A549 (cell line): ENCODE data around the gene APP. TPM values are rescaled to one million over a fixed set of nuclear protein-coding genes. Genes with fewer than 3 reads are reported as not detected.

Experiments
- ATAC-seq, 2 experiments: fragments of 200-7000 bp in 1 of 2; fragments of >200 bp in 1 of 2; cut with Nextera tagmentation in 1 of 2; cut with Tn5 transposase in 1 of 2; 3 replicates each; pipeline versions ENCODE4 v1.8.0 to v1.9.1; 2018 to 2020; ENCODE audit warnings: mild to moderate bottlenecking in 1 of 2, moderate library complexity in 1 of 2
- CTCF ChIA-PET: fragments of 300-600 bp; sonication (Branson Sonifier 250); formaldehyde crosslinking; extraction: SDS; loops from one replicate; lab custom pipeline; 2021; ENCODE audit warnings: antibody characterized with exemption, inconsistent platforms; lab: Yijun Ruan, JAX
- POLR2A ChIA-PET: fragments of 350-600 bp; formaldehyde crosslinking; extraction: SDS; loops from one replicate; lab custom pipeline; 2021; ENCODE audit warnings: antibody characterized with exemption, inconsistent platforms; lab: Yijun Ruan, JAX
- DNase-seq, 2 experiments: peaks; one replicate each; pipeline versions ENCODE4 v3.0.0 to v3.0.0-alpha.2; 2011 to 2016; ENCODE audit warnings: low read depth in 1 of 2, low spot score in 1 of 2
- FAIRE-seq: peaks from 2 replicates; lab custom pipeline; 2011; peaks lifted over from hg19 to GRCh38; lab: Jason Lieb, UNC
- H3K27ac ChIP-seq, 2 experiments: fragments of >200 bp; sonication (Bioruptor Twin); formaldehyde crosslinking; 3 replicates each; pipeline ENCODE4 v1.5.1; 2016 to 2017
- H3K4me1 ChIP-seq: fragments of >200 bp; sonication (Bioruptor Twin); formaldehyde crosslinking; 3 replicates; pipeline ENCODE4 v1.6.1; 2016
- H3K4me2 ChIP-seq: fragments of >200 bp; sonication (Bioruptor Twin); formaldehyde crosslinking; 3 replicates; pipeline ENCODE4 v1.6.1; 2016
- H3K4me3 ChIP-seq: fragments of >200 bp; sonication (Bioruptor Twin); formaldehyde crosslinking; 3 replicates; pipeline ENCODE4 v1.5.1; 2016
- H3K9me3 ChIP-seq: fragments of >200 bp; sonication (Bioruptor Twin); formaldehyde crosslinking; 3 replicates; pipeline ENCODE4 v1.6.1; 2016
- ATOH8 ChIP-seq: fragments of 250-450 bp; sonication (Bioruptor Pico); IDR thresholded peaks from 2 replicates; pipeline ENCODE4 v1.5.0; 2020; ENCODE audit warnings: low read depth, mild to moderate bottlenecking, moderate library complexity
- BCL3 ChIP-seq: fragments of >200 bp; sonication (Bioruptor Twin); formaldehyde crosslinking; IDR thresholded peaks from 3 replicates; pipeline ENCODE4 v1.6.1; 2016
- BHLHE40 ChIP-seq: IDR thresholded peaks from 2 replicates; pipeline ENCODE4 v1.6.1; 2012; ENCODE audit warnings: low read depth, low read length, inconsistent platforms
- CBX2 ChIP-seq: fragments of 200-600 bp; sonication (generic); IDR thresholded peaks from 2 replicates; pipeline ENCODE4 v1.6.1; 2016; ENCODE audit warnings: low read depth, mild to moderate bottlenecking, borderline replicate concordance
- CHD2 ChIP-seq: fragments of 150-350 bp; IDR thresholded peaks from 2 replicates; pipeline ENCODE4 v1.6.1; 2014; ENCODE audit warnings: low read length; ENCODE audit not compliant: partially characterized antibody
- CHD4 ChIP-seq: fragments of 200-600 bp; sonication (generic); IDR thresholded peaks from 2 replicates; pipeline ENCODE4 v1.6.1; 2016; ENCODE audit warnings: antibody characterized with exemption, mild to moderate bottlenecking, borderline replicate concordance
- E2F6 ChIP-seq: IDR thresholded peaks from 2 replicates; pipeline ENCODE4 v1.6.1; 2012; ENCODE audit warnings: low read depth, borderline replicate concordance
- EHF ChIP-seq: fragments of 250-450 bp; sonication (Bioruptor Pico); IDR thresholded peaks from 2 replicates; pipeline ENCODE4 v1.5.0; 2020; ENCODE audit warnings: mild to moderate bottlenecking
- ESRRA ChIP-seq: fragments of 150-350 bp; IDR thresholded peaks from 2 replicates; pipeline ENCODE4 v1.6.1; 2014; ENCODE audit warnings: mild to moderate bottlenecking, low read length, borderline replicate concordance
- FOSB ChIP-seq: fragments of 250-450 bp; sonication (Bioruptor Pico); IDR thresholded peaks from 2 replicates; pipeline ENCODE4 v1.5.0; 2020; ENCODE audit warnings: mild to moderate bottlenecking, moderate library complexity
- GATA3 ChIP-seq: IDR thresholded peaks from 2 replicates; pipeline ENCODE4 v1.6.1; 2012; ENCODE audit warnings: borderline replicate concordance
- HDAC2 ChIP-seq: fragments of 200-600 bp; sonication (generic); IDR thresholded peaks from 2 replicates; pipeline ENCODE4 v1.6.1; 2016
- JUN ChIP-seq, 2 experiments: fragments of >200 bp; sonication (Bioruptor Twin); formaldehyde crosslinking; IDR thresholded peaks; 2 replicates in 1 of 2; 3 replicates in 1 of 2; pipeline ENCODE4 v1.6.1; 2016 to 2017
- JUNB ChIP-seq: fragments of >200 bp; sonication (Bioruptor Twin); formaldehyde crosslinking; IDR thresholded peaks from 2 replicates; pipeline ENCODE4 v1.6.1; 2016
- KDM1A ChIP-seq: fragments of 200-600 bp; sonication (generic); IDR thresholded peaks from 2 replicates; pipeline ENCODE4 v1.6.1; 2016; ENCODE audit warnings: low read depth, mild to moderate bottlenecking
- MAFK ChIP-seq: fragments of 450-650 bp; IDR thresholded peaks from 2 replicates; pipeline ENCODE4 v1.6.1; 2014; ENCODE audit not compliant: partially characterized antibody
- MAZ ChIP-seq: fragments of 150-350 bp; IDR thresholded peaks from 2 replicates; pipeline ENCODE4 v1.6.1; 2014; ENCODE audit warnings: antibody characterized with exemption, low read depth, low read length, borderline replicate concordance
- NFE2L2 ChIP-seq: fragments of 150-350 bp; conservative IDR thresholded peaks from 2 replicates; pipeline ENCODE4 v1.6.1; 2014; ENCODE audit warnings: low read length
- NPAS2 ChIP-seq: fragments of 250-450 bp; sonication (Bioruptor Pico); IDR thresholded peaks from 2 replicates; pipeline ENCODE4 v1.8.0; 2022; ENCODE audit warnings: mild to moderate bottlenecking, moderate library complexity, borderline replicate concordance
- PBX3 ChIP-seq: IDR thresholded peaks from 2 replicates; pipeline ENCODE4 v1.6.1; 2012
- PHF8 ChIP-seq: fragments of 200-600 bp; sonication (generic); IDR thresholded peaks from 2 replicates; pipeline ENCODE4 v1.6.1; 2016; ENCODE audit warnings: low read depth, mild to moderate bottlenecking, antibody characterized with exemption, moderate library complexity, borderline replicate concordance
- POLR2A ChIP-seq: IDR thresholded peaks from 2 replicates; pipeline ENCODE4 v1.6.1; 2012; ENCODE audit warnings: mild to moderate bottlenecking, low read length
- RAD21 ChIP-seq, 2 experiments: fragments of >200 bp in 1 of 2; sonication (Bioruptor Twin) in 1 of 2; formaldehyde crosslinking in 1 of 2; IDR thresholded peaks in 1 of 2; conservative IDR thresholded peaks in 1 of 2; 2 replicates in 1 of 2; 3 replicates in 1 of 2; pipeline ENCODE4 v1.6.1; 2012 to 2018; ENCODE audit warnings: inconsistent platforms in 1 of 2
- RARB ChIP-seq: fragments of 250-450 bp; sonication (Bioruptor Pico); IDR thresholded peaks from 2 replicates; pipeline ENCODE4 v1.8.0; 2021; ENCODE audit warnings: mild to moderate bottlenecking, moderate library complexity
- RFX5 ChIP-seq: fragments of 450-650 bp; IDR thresholded peaks from 2 replicates; pipeline ENCODE4 v1.7.1; 2014; ENCODE audit warnings: antibody characterized with exemption, mild to moderate bottlenecking, moderate library complexity
- RNF2 ChIP-seq: fragments of 200-600 bp; sonication (generic); IDR thresholded peaks from 2 replicates; pipeline ENCODE4 v1.6.1; 2016; ENCODE audit warnings: low read depth, mild to moderate bottlenecking, antibody characterized with exemption, moderate library complexity, borderline replicate concordance
- TP53 ChIP-seq: fragments of 250-450 bp; sonication (Bioruptor Pico); IDR thresholded peaks from 2 replicates; pipeline ENCODE4 v1.5.0; 2021; ENCODE audit warnings: mild to moderate bottlenecking, moderate library complexity
- ZC3H11A ChIP-seq: fragments of 450-650 bp; IDR thresholded peaks from 2 replicates; pipeline ENCODE4 v1.6.1; 2014; ENCODE audit warnings: antibody characterized with exemption, mild to moderate bottlenecking
- WGBS: methylation state at CpG from one replicate; pipeline ENCODE4 v1.1.6; 2017; ENCODE audit errors: missing lambda C conversion rate; 5-methylcytosine and 5-hydroxymethylcytosine counted together
- polyA plus RNA-seq, 4 experiments: library from polyadenylated mRNA; depleted of rRNA in 3 of 4; stranded (reverse); fragments of >200 nt; fragmentation: RNase III in 1 of 4; extraction: RNeasy Plus Mini Kit Qiagen cat#74134 plus additional on column Dnase treatment in 1 of 4; gene quantifications; 2 replicates in 3 of 4; 3 replicates in 1 of 4; pipeline ENCODE4 v1.2.3, GENCODE V29; 2011 to 2017

The APP gene
- polyA plus RNA-seq, 2 of the 4 experiments (the other 2 are of a cell fraction) = 540 to 565 TPM

- POLR2A ChIA-PET = no interaction called here
- no peak for FAIRE-seq
- no peaks in the 10 kb centered on the region for H3K4me1 ChIP-seq
- no peak for DNase-seq
- no peaks in the 10 kb centered on the region for H3K9me3 ChIP-seq
- no peak overlapping the region for H3K27ac ChIP-seq
- H3K4me2 ChIP-seq = no peak overlapping the region
- TF ChIP-seq RNF2 (no peak), PBX3 (no peak), JUN (IDR thresholded peaks at IDR 0.05) (no peak)
- ATAC-seq = no peak
- CTCF ChIA-PET = interaction anchor here (2.1 kb wide), 1 partner anchor 8 kb away, joined by 8 read pairs; no protein-coding TSS in a partner anchor
- no peak overlapping the region for H3K4me3 ChIP-seq
- WGBS = 74% methylated on average over 9 of the region's 9 CpGs
These were observed 282.8 kb downstream of the APP start for GRCh38 chr21:25887646-25888306.

GRCh38 chr21:25887166-25887565, 283.4 kb downstream of the APP start:
- ATAC-seq (peak in 1 of 2 experiments; percentile 57; a peak in 3 of 6 replicates), DNase-seq (peak in 1 of 2 experiments; percentile 15), FAIRE-seq (no peak)
- no peak overlapping the region for H3K4me3 ChIP-seq
- 92% methylated on average over 4 of the region's 4 CpGs for WGBS
- no peaks in the 10 kb centered on the region for H3K9me3 ChIP-seq
- no peak overlapping the region for H3K27ac ChIP-seq
- no peaks in the 10 kb centered on the region for H3K4me1 ChIP-seq
- ChIA-PET POLR2A (no interaction called here), CTCF (interaction anchor here (2.1 kb wide), 1 partner anchor 9 kb away, joined by 8 read pairs; no protein-coding TSS in a partner anchor)
- TF ChIP-seq ATOH8 (CRISPR knock-in tag) (no peak), NPAS2 (no peak), TP53 (CRISPR knock-in tag) (no peak), HDAC2 (no peak), ZC3H11A (no peak), NFE2L2 (no peak), BCL3 (no peak), CBX2 (no peak), PBX3 (no peak), JUNB (no peak), MAFK (no peak), GATA3 (no peak)
- no peak overlapping the region for H3K4me2 ChIP-seq

GRCh38 chr21:25885880-25886279, 284.7 kb downstream of the APP start:
- 74% methylated on average over 7 of the region's 7 CpGs for WGBS
- Histone ChIP-seq H3K4me1 (no peaks in the 10 kb centered on the region), H3K9me3 (no peaks in the 10 kb centered on the region)
- POLR2A ChIA-PET = no interaction called here
- TF ChIP-seq CHD2 (no peak), POLR2A (no peak), TP53 (CRISPR knock-in tag) (no peak), RFX5 (no peak), ESRRA (no peak), FOSB (CRISPR knock-in tag) (no peak), JUNB (no peak), BHLHE40 (no peak), RARB (CRISPR knock-in tag) (no peak), KDM1A (no peak), GATA3 (no peak), NFE2L2 (no peak), HDAC2 (no peak), ZC3H11A (no peak), EHF (CRISPR knock-in tag) (no peak), RAD21 (conservative IDR thresholded peaks at IDR 0.05 in 1 of 2, IDR thresholded peaks at IDR 0.05 in 1 of 2) (no peak), CHD4 (no peak), MAZ (no peak), E2F6 (no peak), PHF8 (no peak)
- TF ChIP-seq, all 56 proteins: peak for 0
- CTCF ChIA-PET = no interaction called here
- FAIRE-seq = no peak
- Histone ChIP-seq H3K4me3 (no peak overlapping the region), H3K4me2 (no peak overlapping the region), H3K27ac (no peak overlapping the region)
- no peak for DNase-seq
- no peak for ATAC-seq
